K562 (cell line): Measurements from ENCODE around the gene GALNT12. TPM values are rescaled to one million over a fixed set of nuclear protein-coding genes. Genes with fewer than 3 reads are reported as not detected.

Source experiments
- ATAC-seq: fragments of 200-7000 bp; cut with Tn5 transposase; 3 replicates; pipeline ENCODE4 v1.9.1; 2020; ENCODE audit warnings: moderate library complexity
- BruUV-seq: library from RNA; stranded (reverse); fragments of 400-500 nt; replicated peaks from 2 replicates; lab custom pipeline; 2021; lab: Mats Ljungman, UMichigan
- CTCF ChIA-PET: fragments of 300-600 bp; formaldehyde crosslinking; extraction: SDS; loops from one replicate; lab custom pipeline; 2021; ENCODE audit warnings: low intra/inter-chr PET ratio; lab: Yijun Ruan, JAX
- POLR2A ChIA-PET: fragments of 300-600, 350-650 bp; sonication (Branson Sonifier 250); formaldehyde crosslinking; extraction: SDS; loops from one replicate; lab custom pipeline; 2021; ENCODE audit warnings: antibody characterized with exemption, inconsistent platforms; lab: Yijun Ruan, JAX
- DNase-seq, 4 experiments: peaks; one replicate each; pipeline versions ENCODE4 v3.0.0 to v3.0.0-alpha.2; 2011 to 2018; ENCODE audit warnings: low spot score in 3 of 4, mixed read lengths in 3 of 4; ENCODE audit errors: extremely low read depth in 1 of 4
- FAIRE-seq: peaks from 2 replicates; lab custom pipeline; 2011; peaks lifted over from hg19 to GRCh38; lab: Jason Lieb, UNC
- H2AFZ ChIP-seq: 2 replicates; pipeline ENCODE4 v1.6.0; 2011; ENCODE audit warnings: low read depth, low read length, control low read depth, inconsistent platforms
- H3K27ac ChIP-seq: fragments of 200-600 bp; 3 replicates; pipeline ENCODE4 v1.8.0; 2011; ENCODE audit warnings: low read depth, mild to moderate bottlenecking, control low read depth, inconsistent platforms, low read length, moderate library complexity, mixed read lengths; ENCODE audit errors: extremely low read depth
- H3K27me3 ChIP-seq, 2 experiments: fragments of 300-600 bp in 1 of 2; 2 replicates in 1 of 2; 3 replicates in 1 of 2; pipeline versions ENCODE4 v1.6.0 to v1.8.0; 2011; ENCODE audit warnings: inconsistent platforms in 2 of 2, low read length in 2 of 2, mild to moderate bottlenecking in 1 of 2, mixed read lengths in 1 of 2, moderate library complexity in 1 of 2; ENCODE audit not compliant: control insufficient read depth in 2 of 2, insufficient read depth in 2 of 2
- H3K36me3 ChIP-seq: fragments of 300-600 bp; 3 replicates; pipeline ENCODE4 v1.8.0; 2011; ENCODE audit warnings: mild to moderate bottlenecking, low read length, inconsistent platforms; ENCODE audit not compliant: control insufficient read depth, insufficient read depth
- H3K4me1 ChIP-seq, 2 experiments: fragments of 200-600 bp in 1 of 2; replicated peaks in 1 of 2; 2 replicates in 1 of 2; 3 replicates in 1 of 2; pipeline versions ENCODE4 v1.5.1 to v1.8.0; 2011; ENCODE audit warnings: inconsistent platforms in 2 of 2, low read length in 2 of 2, mild to moderate bottlenecking in 1 of 2, mixed read lengths in 1 of 2, moderate library complexity in 1 of 2; ENCODE audit not compliant: control insufficient read depth in 2 of 2, insufficient read depth in 2 of 2
- H3K4me2 ChIP-seq: 2 replicates; pipeline ENCODE4 v1.6.1; 2011; ENCODE audit warnings: low read length, control low read depth, inconsistent platforms, mixed read lengths; ENCODE audit not compliant: insufficient read depth
- H3K4me3 ChIP-seq: fragments of 200-600 bp; sonication (generic), shearing (Covaris generic); 2 replicates; pipeline ENCODE4 v1.5.1; 2016; ENCODE audit warnings: control low read depth, inconsistent platforms
- H3K79me2 ChIP-seq: fragments of 200-600 bp; 3 replicates; pipeline ENCODE4 v1.8.0; 2011; ENCODE audit warnings: low read length, inconsistent platforms; ENCODE audit not compliant: control insufficient read depth, insufficient read depth
- H3K9ac ChIP-seq, 2 experiments: 2 replicates each; pipeline versions ENCODE4 v1.6.0 to v1.6.1; 2011; ENCODE audit warnings: low read depth in 2 of 2, low read length in 2 of 2, control low read depth in 1 of 2, inconsistent platforms in 1 of 2, mild to moderate bottlenecking in 1 of 2, mixed read lengths in 1 of 2; ENCODE audit not compliant: insufficient read depth in 1 of 2
- H3K9me1 ChIP-seq: one replicate; pipeline ENCODE4 v1.6.0; 2011; ENCODE audit warnings: inconsistent platforms, mild to moderate bottlenecking, low read length, moderate library complexity; ENCODE audit not compliant: control insufficient read depth, insufficient read depth
- H3K9me3 ChIP-seq: replicated peaks from 2 replicates; pipeline ENCODE4 v1.5.1; 2011; ENCODE audit warnings: low read depth, low read length, inconsistent platforms; ENCODE audit not compliant: control insufficient read depth, insufficient read depth
- H4K20me1 ChIP-seq: replicated peaks from 2 replicates; pipeline ENCODE4 v1.6.1; 2011; ENCODE audit warnings: low read length, inconsistent platforms, mixed read lengths; ENCODE audit not compliant: control insufficient read depth, insufficient read depth
- ASH1L ChIP-seq: fragments of 450-650 bp; IDR thresholded peaks from 2 replicates; pipeline ENCODE4 v1.6.1; 2018; ENCODE audit warnings: borderline replicate concordance, mild to moderate bottlenecking, low read depth; ENCODE audit not compliant: partially characterized antibody
- ATF3 ChIP-seq, 2 experiments: fragments of 450-650 bp in 1 of 2; sonication (generic) in 1 of 2; formaldehyde crosslinking in 1 of 2; IDR thresholded peaks in 1 of 2; conservative IDR thresholded peaks in 1 of 2; 2 replicates each; pipeline versions ENCODE4 v1.6.1 to v1.8.1; 2016 to 2023; ENCODE audit warnings: mild to moderate bottlenecking in 2 of 2, moderate library complexity in 2 of 2, inconsistent platforms in 1 of 2, missing genetic modification reagents in 1 of 2
- BHLHE40 ChIP-seq: IDR thresholded peaks from 2 replicates; pipeline ENCODE4 v1.6.1; 2011; ENCODE audit warnings: low read length, improper control_type of control experiment
- IRF2 ChIP-seq: sonication (generic); formaldehyde crosslinking; IDR thresholded peaks from 2 replicates; pipeline ENCODE4 v1.8.1; 2022; ENCODE audit warnings: mild to moderate bottlenecking, missing genetic modification reagents
- KLF1 ChIP-seq: fragments of 450-650 bp; IDR thresholded peaks from 2 replicates; pipeline ENCODE4 v1.6.1; 2016; ENCODE audit warnings: missing genetic modification characterization, missing compliant biosample characterization
- LCOR ChIP-seq: sonication (generic); formaldehyde crosslinking; IDR thresholded peaks from 2 replicates; pipeline ENCODE4 v1.8.0; 2022; ENCODE audit warnings: mild to moderate bottlenecking, missing genetic modification reagents
- NFXL1 ChIP-seq: fragments of 450-650 bp; formaldehyde crosslinking; IDR thresholded peaks from 2 replicates; pipeline ENCODE4 v1.4.0; 2021; ENCODE audit warnings: mild to moderate bottlenecking
- RCOR1 ChIP-seq, 2 experiments: IDR thresholded peaks; 2 replicates each; pipeline ENCODE4 v1.6.1; 2012; ENCODE audit warnings: low read depth in 2 of 2, low read length in 2 of 2, borderline replicate concordance in 1 of 2, improper control_type of control experiment in 1 of 2
- RREB1 ChIP-seq: fragments of 250-450 bp; sonication (Bioruptor Pico); IDR thresholded peaks from 2 replicates; pipeline ENCODE4 v1.4.0; 2020
- SOX6 ChIP-seq: fragments of 450-650 bp; IDR thresholded peaks from 2 replicates; pipeline ENCODE4 v1.6.1; 2014; ENCODE audit warnings: mild to moderate bottlenecking
- TCF7 ChIP-seq: sonication (generic); IDR thresholded peaks from 2 replicates; pipeline ENCODE4 v1.6.1; 2016; ENCODE audit warnings: antibody characterized with exemption, borderline replicate concordance
- XRCC4 ChIP-seq: IDR thresholded peaks from one replicate; pipeline ENCODE4 v1.6.1; 2011; ENCODE audit not compliant: insufficient read depth, insufficient read length; ENCODE audit errors: extremely low read depth
- ZNF165 ChIP-seq: fragments of 250-450 bp; sonication (Bioruptor Pico); IDR thresholded peaks from 2 replicates; pipeline ENCODE4 v1.4.0; 2020; ENCODE audit warnings: borderline replicate concordance
- ZNF444 ChIP-seq: fragments of 250-450 bp; sonication (Bioruptor Pico); IDR thresholded peaks from 2 replicates; pipeline ENCODE4 v1.4.0; 2020; ENCODE audit warnings: mild to moderate bottlenecking, moderate library complexity
- ZSCAN32 ChIP-seq: fragments of 450-650 bp; formaldehyde crosslinking; IDR thresholded peaks from 2 replicates; pipeline ENCODE4 v1.4.0; 2020; ENCODE audit warnings: mild to moderate bottlenecking, moderate library complexity
- WGBS: fragments of 100-300 bp; shearing (Covaris generic); methylation state at CpG from one replicate; pipeline ENCODE4 v1.1.6; 2016; ENCODE audit warnings: low coverage, mixed read lengths; ENCODE audit not compliant: insufficient coverage; ENCODE audit errors: missing lambda C conversion rate; 5-methylcytosine and 5-hydroxymethylcytosine counted together
- in situ Hi-C: fragments of 300-500 bp; cut with MboI; formaldehyde crosslinking; loops from 4 replicates; pipeline ENCODE4 v1.15.0; 2018; ENCODE audit warnings: inconsistent platforms, mixed read lengths
- intact Hi-C: fragments of 100-400 bp; cut with micrococcal nuclease; formaldehyde crosslinking; loops from 2 replicates; pipeline ENCODE4 v1.14.2; 2022
- polyA plus RNA-seq, 8 experiments: library from polyadenylated mRNA; depleted of rRNA in 4 of 8; stranded (reverse) in 5 of 8; unstranded in 3 of 8; fragments of >200 nt; fragmentation: Nextera tagmentation in 2 of 8; fragmentation: Illumina TruSeq in 1 of 8; extraction: Ambion mirVana in 2 of 8; extraction: Trizol in 1 of 8; gene quantifications; 2 replicates each; pipeline versions ENCODE4 v1.2.1 to v1.2.3, GENCODE V29; 2011 to 2014; ENCODE audit warnings: inconsistent platforms in 1 of 8, missing spikeins in 1 of 8
- total RNA-seq, 7 experiments: library from RNA; depleted of rRNA in 6 of 7; stranded (reverse); fragments of >200 nt in 6 of 7; fragmentation: Illumina TruSeq in 2 of 7; extraction: Trizol in 2 of 7; gene quantifications; 2 replicates each; pipeline versions ENCODE4 v1.2.1 to v1.2.3, GENCODE V29; 2011 to 2021; ENCODE audit warnings: low replicate concordance in 1 of 7

The GALNT12 gene
- total and polyA plus RNA-seq, 9 of the 15 experiments (the other 6 are each of a cell fraction or from before 2014, with no cell fraction given), result 29.7 to 82.9 (median 44.2) TPM

GRCh38 chr9:98790842-98791607, 16.4 kb upstream of the GALNT12 start:
- DNase-seq, result peak; percentile 83 to 86 (median 84)
- H3K79me2 ChIP-seq, result peaks cover 65% of the 10 kb centered on the region
- peaks cover 77% of the 10 kb centered on the region for H3K36me3 ChIP-seq
- H3K9me3 ChIP-seq, result no peaks in the 10 kb centered on the region
- POLR2A ChIA-PET, result interaction anchor here (0.7 to 0.8 kb wide), 4 partner anchors 18 to 822 kb away, joined by 3 to 4 read pairs (median 4); no protein-coding TSS in a partner anchor
- H3K9me1 ChIP-seq, result peaks cover 17% of the 10 kb centered on the region
- peak; percentile 83 for FAIRE-seq
- WGBS, result 40% methylated on average over 10 of the region's 10 CpGs
- no peak overlapping the region for H2AFZ ChIP-seq
- H3K9ac ChIP-seq, result peak overlapping the region; percentile 25 to 83; a peak in 1 of 4 replicates
- CTCF ChIA-PET, result interaction anchor here (0.6 to 0.8 kb wide), 2 partner anchors 9 to 867 kb away, joined by 3 to 4 read pairs; no protein-coding TSS in a partner anchor
- peak; percentile 88 for ATAC-seq
- peak overlapping the region; percentile 47; the same call in 1 of the 2 replicates for H3K4me2 ChIP-seq
- in situ Hi-C loops (loop anchor here (25.0 kb wide), 1 partner anchor 879 kb away; the partner anchor contains the start of gene TRMO), intact Hi-C loops (loop anchor here (2.0 kb wide), 1 partner anchor 208 kb away; no protein-coding TSS in a partner anchor)
- H3K27me3 ChIP-seq, result no peaks in the 10 kb centered on the region
- no peak overlapping the region for H3K4me3 ChIP-seq
- H3K4me1 ChIP-seq, result peaks cover 30 to 32% of the 10 kb centered on the region in 2 experiments; a peak in 4 of 5 replicates
- H4K20me1 ChIP-seq, result peaks cover 25% of the 10 kb centered on the region
- BruUV-seq, result no TSS peak
- peak overlapping the region; percentile 73 for H3K27ac ChIP-seq
- TF ChIP-seq RREB1 (CRISPR knock-in tag), result no peak
- TF ChIP-seq KLF1, result no peak
- TF ChIP-seq ZNF444 (CRISPR knock-in tag), result no peak
- no peak for TF ChIP-seq IRF2 (CRISPR knock-in tag)
- peak; percentile 49 to 85; a peak in 3 of 4 replicates for TF ChIP-seq RCOR1 (IDR thresholded peaks at IDR 0.05; ENCODE audit: borderline replicate concordance in 1 of 2, low read depth in 2 of 2, low read length in 2 of 2)
- TF ChIP-seq XRCC4, result no peak
- no peak for TF ChIP-seq SOX6
- TF ChIP-seq ZNF165, result no peak
- no peak for TF ChIP-seq ZSCAN32 (CRISPR knock-in tag)
- TF ChIP-seq ASH1L, result no peak
- TF ChIP-seq BHLHE40, result peak; percentile 40; the same call in 1 of the 2 replicates
- peak; percentile 71 for TF ChIP-seq LCOR (CRISPR knock-in tag)
- no peak for TF ChIP-seq NFXL1 (CRISPR knock-in tag)
- TF ChIP-seq ATF3 (IDR thresholded peaks at IDR 0.05), result no peak
- TF ChIP-seq ATF3 (CRISPR knock-in tag; conservative IDR thresholded peaks at IDR 0.05), result 0 out of 2 replicates have a peak, but pooled peaks have one; percentile 25
- TF ChIP-seq TCF7, result no peak
